DOHH2 (cell line): ENCODE data around the gene KIF13A.

Experiments used
- CTCF ChIP-seq: fragments of 200-600 bp; sonication (generic); IDR thresholded peaks from one replicate; pipeline ENCODE4 v1.5.1; 2014; ENCODE audit warnings: antibody characterized with exemption, mild to moderate bottlenecking, low read depth, low read length; ENCODE audit not compliant: poor library complexity, severe bottlenecking
- EZH2phosphoT487 ChIP-seq: fragments of 200-600 bp; sonication (generic); IDR thresholded peaks from 2 replicates; pipeline ENCODE4 v1.6.1; 2017; ENCODE audit warnings: borderline replicate concordance, mild to moderate bottlenecking, antibody characterized with exemption, low read length, moderate library complexity, mixed read lengths

- no peak for TF ChIP-seq CTCF
- no peak for TF ChIP-seq EZH2phosphoT487
These were observed 37.4 kb upstream of the KIF13A start for GRCh38 chr6:18024876-18025275.
